SJCRH30 (cell line): Measurements from ENCODE around the gene DCXR. TPM values are rescaled to one million over a fixed set of nuclear protein-coding genes. Genes with fewer than 3 reads are reported as not detected.

ENCODE experiments used
- DNase-seq, 2 experiments: peaks; one replicate each; pipeline ENCODE4 v3.0.0-alpha.2; 2015 to 2020
- H3K27ac ChIP-seq: fragments of 250-450 bp; sonication (Bioruptor Pico); 2 replicates; pipeline ENCODE4 v1.5.1; 2020; ENCODE audit warnings: mild to moderate bottlenecking, moderate library complexity
- H3K27me3 ChIP-seq: fragments of 250-450 bp; sonication (Bioruptor Pico); 2 replicates; pipeline ENCODE4 v1.5.1; 2020; ENCODE audit warnings: mild to moderate bottlenecking, moderate library complexity
- H3K36me3 ChIP-seq: fragments of 250-450 bp; sonication (Bioruptor Pico); 2 replicates; pipeline ENCODE4 v1.5.1; 2020; ENCODE audit warnings: mild to moderate bottlenecking, moderate library complexity
- H3K4me1 ChIP-seq: fragments of 250-450 bp; sonication (Bioruptor Pico); 2 replicates; pipeline ENCODE4 v1.5.1; 2020; ENCODE audit warnings: mild to moderate bottlenecking, moderate library complexity
- H3K4me3 ChIP-seq: fragments of 250-450 bp; sonication (Bioruptor Pico); 2 replicates; pipeline ENCODE4 v1.5.1; 2020; ENCODE audit warnings: mild to moderate bottlenecking, moderate library complexity
- H3K9me3 ChIP-seq: fragments of 250-450 bp; sonication (Bioruptor Pico); replicated peaks from 2 replicates; pipeline ENCODE4 v1.5.1; 2020; ENCODE audit warnings: mild to moderate bottlenecking, moderate library complexity
- total RNA-seq: library from RNA; depleted of rRNA; stranded (reverse); fragments of >200 nt; shearing (Covaris generic); gene quantifications from 2 replicates; pipeline ENCODE4 v1.2.3, GENCODE V29; 2014

The DCXR gene
- total RNA-seq, 1 experiment from 2014 or later, result 110 TPM

DNA sequence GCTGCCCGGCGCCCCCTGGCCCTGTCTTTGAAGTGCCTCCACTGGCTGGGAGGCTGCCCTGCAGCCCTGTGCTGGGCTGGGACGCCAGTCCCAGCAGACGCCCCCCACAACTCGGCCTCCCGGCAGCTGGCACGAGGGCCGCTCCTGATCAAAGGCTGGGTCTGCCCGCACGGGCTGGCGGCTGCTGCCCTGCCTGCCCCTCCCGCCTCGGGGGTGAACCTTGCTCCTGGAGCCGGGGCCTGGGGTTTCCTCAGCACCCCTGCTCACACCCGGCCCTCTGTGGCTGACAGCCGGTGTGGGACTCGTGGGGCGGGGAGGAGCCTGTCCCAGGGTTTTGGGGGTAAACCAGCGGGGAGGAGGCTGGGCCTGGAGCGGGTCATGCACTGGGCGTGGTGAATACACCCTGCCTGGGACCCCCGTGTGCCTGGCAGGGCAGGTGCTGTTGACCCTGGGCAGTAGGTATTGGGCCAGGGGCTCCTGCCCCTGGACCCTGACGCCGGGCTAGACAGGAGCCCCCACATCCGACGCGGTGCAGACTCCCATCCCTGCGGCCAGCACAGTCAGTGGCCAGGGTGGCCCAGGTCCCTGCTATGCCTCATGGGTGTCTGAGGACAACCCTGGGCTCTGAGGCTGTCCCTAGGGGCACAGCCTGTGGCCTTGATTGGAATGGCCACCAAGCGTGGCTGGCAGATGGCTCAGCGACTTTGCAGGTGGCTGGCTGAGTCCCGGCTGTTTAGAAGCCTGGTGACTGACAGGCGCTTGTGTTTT lies 36.5 kb downstream of the DCXR start:
- Histone ChIP-seq H3K27ac (peak overlapping the region; percentile 44), H3K4me1 (peaks cover 38% of the 10 kb centered on the region), H3K36me3 (no peaks in the 10 kb centered on the region), H3K27me3 (no peaks in the 10 kb centered on the region), H3K9me3 (no peaks in the 10 kb centered on the region), H3K4me3 (peak overlapping the region; percentile 42)
- DNase-seq, result peak; percentile 94 to 98

DNA sequence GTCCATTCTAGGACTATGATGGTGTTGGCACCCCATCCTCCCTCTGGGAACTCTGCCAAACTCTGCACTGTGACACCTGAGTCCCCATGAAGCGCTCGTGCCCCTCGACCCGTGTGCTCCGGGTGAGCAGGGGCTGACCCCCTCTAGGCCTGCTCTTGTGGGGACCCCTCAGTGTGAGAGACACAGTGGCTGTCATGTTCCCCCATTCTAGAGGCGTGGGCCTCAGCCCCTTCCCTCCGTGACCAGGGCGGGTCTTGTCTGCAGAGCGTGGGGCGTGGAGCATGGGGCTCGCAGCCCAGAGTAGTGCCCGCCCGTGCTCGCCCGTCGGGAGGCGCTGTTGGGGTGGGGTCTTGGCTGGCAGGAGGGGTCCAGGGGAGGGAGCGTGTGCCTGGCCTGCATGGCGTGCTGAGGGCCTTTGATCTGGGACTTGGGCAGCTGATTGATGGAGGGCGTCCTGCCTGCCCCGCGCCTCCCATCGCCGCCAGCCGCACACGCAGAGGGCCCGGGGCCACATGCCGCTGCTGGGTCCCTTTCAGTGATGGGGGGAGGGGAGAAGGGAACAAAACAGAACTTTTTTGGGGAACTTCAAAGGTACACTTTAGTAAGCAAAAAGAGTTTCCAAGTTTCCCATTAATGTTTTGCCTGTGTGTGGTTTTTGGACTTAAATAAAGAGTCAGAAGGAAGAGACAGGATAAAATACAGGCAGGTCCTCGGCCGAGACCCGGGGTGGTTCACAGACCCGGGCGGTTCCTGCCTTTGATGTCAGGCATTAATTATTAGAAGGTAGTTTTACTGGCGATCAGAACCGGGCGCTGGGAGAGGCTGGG lies 37.3 kb downstream of the DCXR start:
- Histone ChIP-seq H3K9me3 (no peaks in the 10 kb centered on the region), H3K27me3 (no peaks in the 10 kb centered on the region), H3K27ac (no peak overlapping the region), H3K4me3 (no peak overlapping the region), H3K36me3 (no peaks in the 10 kb centered on the region), H3K4me1 (peaks cover 38% of the 10 kb centered on the region)
- DNase-seq, result no peak

GRCh38 chr17:81999587-81999975 lies 37.9 kb downstream of the DCXR start:
- Histone ChIP-seq H3K4me3 (no peak overlapping the region), H3K27me3 (no peaks in the 10 kb centered on the region), H3K27ac (no peak overlapping the region), H3K36me3 (no peaks in the 10 kb centered on the region), H3K9me3 (no peaks in the 10 kb centered on the region), H3K4me1 (peaks cover 38% of the 10 kb centered on the region)
- no peak for DNase-seq

GRCh38 chr17:81998691-81999438 lies 38.6 kb downstream of the DCXR start:
- Histone ChIP-seq H3K9me3 (no peaks in the 10 kb centered on the region), H3K4me3 (no peak overlapping the region), H3K27ac (no peak overlapping the region), H3K36me3 (no peaks in the 10 kb centered on the region), H3K27me3 (no peaks in the 10 kb centered on the region), H3K4me1 (peaks cover 36% of the 10 kb centered on the region)
- DNase-seq, result no peak

DNA sequence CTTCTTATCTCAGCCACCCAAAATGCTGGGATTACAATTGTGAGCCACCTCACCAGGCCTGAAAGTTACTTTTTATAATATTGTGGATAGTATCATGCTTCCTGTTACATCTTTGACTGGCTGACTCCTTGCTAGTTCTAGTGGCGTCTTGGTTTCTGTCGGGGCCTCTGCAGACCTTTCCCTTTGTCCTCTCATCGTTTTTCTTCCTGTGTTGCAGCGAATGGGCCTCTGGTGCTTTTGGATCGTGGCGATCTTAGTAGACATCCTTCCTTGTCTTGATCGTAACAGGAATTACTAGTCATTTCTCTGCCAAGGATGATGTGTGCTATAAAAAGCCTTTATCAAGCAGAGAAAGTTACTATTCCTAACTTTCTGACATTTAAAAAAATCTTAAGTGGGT lies 39.3 kb downstream of the DCXR start:
- Histone ChIP-seq H3K4me1 (peaks cover 35% of the 10 kb centered on the region), H3K27me3 (no peaks in the 10 kb centered on the region), H3K36me3 (no peaks in the 10 kb centered on the region), H3K27ac (no peak overlapping the region), H3K9me3 (no peaks in the 10 kb centered on the region), H3K4me3 (no peak overlapping the region)
- DNase-seq, result no peak

GRCh38 chr17:81996757-81997441 lies 40.6 kb downstream of the DCXR start:
- Histone ChIP-seq H3K27ac (no peak overlapping the region), H3K9me3 (no peaks in the 10 kb centered on the region), H3K27me3 (no peaks in the 10 kb centered on the region), H3K4me1 (peaks cover 33% of the 10 kb centered on the region), H3K4me3 (no peak overlapping the region), H3K36me3 (no peaks in the 10 kb centered on the region)
- DNase-seq, result no peak

DNA sequence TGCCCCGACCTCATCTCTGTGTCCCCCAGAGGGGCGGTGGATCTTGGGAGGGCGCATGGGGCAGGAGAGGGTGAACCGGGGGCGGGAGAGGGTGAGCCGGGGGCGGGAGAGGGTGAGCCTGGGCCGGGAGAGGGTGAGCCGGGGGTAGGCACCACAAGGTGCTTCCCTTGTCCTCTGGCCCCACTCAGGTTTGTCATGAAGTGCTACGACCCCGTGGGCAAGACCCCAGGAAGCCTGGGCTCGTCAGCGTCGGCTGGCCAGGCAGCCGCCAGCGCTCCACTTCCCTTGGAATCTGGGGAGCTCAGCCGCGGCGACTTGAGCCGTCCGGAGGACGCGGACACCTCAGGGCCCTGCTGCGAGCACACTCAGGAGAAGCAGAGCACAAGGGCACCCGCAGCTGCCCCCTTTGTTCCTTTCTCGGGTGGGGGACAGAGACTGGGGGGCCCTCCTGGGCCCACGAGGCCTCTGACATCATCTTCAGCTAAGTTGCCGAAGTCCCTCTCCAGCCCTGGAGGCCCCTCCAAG lies 41.2 kb downstream of the DCXR start:
- H3K4me1 ChIP-seq, result peaks cover 33% of the 10 kb centered on the region
- no peaks in the 10 kb centered on the region for H3K9me3 ChIP-seq
- H3K27ac ChIP-seq, result no peak overlapping the region
- no peak overlapping the region for H3K4me3 ChIP-seq
- no peak for DNase-seq
- no peaks in the 10 kb centered on the region for H3K36me3 ChIP-seq
- no peaks in the 10 kb centered on the region for H3K27me3 ChIP-seq

DNA sequence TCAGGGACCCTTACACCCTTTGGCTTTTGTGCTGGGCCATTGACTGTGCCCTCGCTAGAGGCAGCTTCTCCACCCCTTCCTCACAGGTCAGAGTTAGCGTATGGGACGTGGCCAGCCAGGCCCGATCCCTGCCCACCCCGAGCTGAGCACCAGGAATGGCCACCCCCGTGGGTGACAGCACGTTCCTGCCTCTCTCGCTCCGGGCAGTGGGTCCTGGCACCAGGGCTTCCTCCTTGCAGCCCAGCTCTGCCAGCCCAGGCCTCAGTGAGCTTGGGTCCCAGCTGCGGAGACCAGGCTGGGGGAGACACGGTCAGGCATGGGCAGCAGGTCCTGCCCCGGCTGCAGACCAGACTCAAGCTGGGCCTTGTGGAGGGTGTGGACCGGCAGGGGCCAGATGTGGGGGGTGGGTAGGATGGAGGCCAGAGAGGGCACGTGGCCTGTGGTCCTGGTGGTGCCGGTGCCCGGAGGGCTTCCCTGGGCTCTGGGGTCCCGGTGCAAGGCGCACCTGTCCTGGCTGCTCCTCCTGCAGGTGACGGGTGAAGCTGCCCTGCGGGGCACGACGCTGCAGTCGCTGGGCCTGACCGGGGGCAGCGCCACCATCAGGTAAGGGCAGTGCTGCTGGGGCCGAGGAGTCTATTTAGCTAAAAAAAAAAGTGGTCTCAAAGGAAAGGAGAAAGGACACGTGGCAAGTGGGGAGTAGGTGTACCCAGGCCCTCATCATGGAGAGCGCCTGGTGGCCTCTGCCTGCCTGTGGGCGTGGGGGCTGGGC lies 41.9 kb downstream of the DCXR start:
- Histone ChIP-seq H3K27me3 (no peaks in the 10 kb centered on the region), H3K36me3 (no peaks in the 10 kb centered on the region), H3K9me3 (no peaks in the 10 kb centered on the region), H3K27ac (no peak overlapping the region), H3K4me1 (peaks cover 30% of the 10 kb centered on the region), H3K4me3 (no peak overlapping the region)
- no peak for DNase-seq

- no peaks in the 10 kb centered on the region for H3K27me3 ChIP-seq
Measured at GRCh38 chr17:81994593-81995462, 42.7 kb downstream of the DCXR start.

GRCh38 chr17:81993729-81994592 lies 43.5 kb downstream of the DCXR start:
- Histone ChIP-seq H3K4me3 (no peak overlapping the region), H3K9me3 (no peaks in the 10 kb centered on the region), H3K27me3 (no peaks in the 10 kb centered on the region), H3K36me3 (no peaks in the 10 kb centered on the region), H3K4me1 (peaks cover 29% of the 10 kb centered on the region), H3K27ac (no peak overlapping the region)
- DNase-seq, result peak; percentile 22 to 53

More at GRCh38 chr17:81994593-81995462, 42.7 kb downstream of the DCXR start:
- Histone ChIP-seq H3K4me1 (peaks cover 29% of the 10 kb centered on the region), H3K9me3 (no peaks in the 10 kb centered on the region), H3K4me3 (no peak overlapping the region), H3K36me3 (no peaks in the 10 kb centered on the region), H3K27ac (no peak overlapping the region)
- peak; percentile 69 for DNase-seq

GRCh38 chr17:81992306-81993102 lies 45.0 kb downstream of the DCXR start:
- Histone ChIP-seq H3K27me3 (no peaks in the 10 kb centered on the region), H3K4me1 (peaks cover 32% of the 10 kb centered on the region), H3K9me3 (no peaks in the 10 kb centered on the region), H3K27ac (peak overlapping the region; percentile 27), H3K4me3 (peak overlapping the region; percentile 35), H3K36me3 (no peaks in the 10 kb centered on the region)
- DNase-seq, result peak; percentile 37 to 63
